Upper lobe of left lung (tissue), 6 donors: ENCODE data around the gene DYRK3. TPM values are rescaled to one million over a fixed set of nuclear protein-coding genes. Genes with fewer than 3 reads are reported as not detected.

Source experiments
- ATAC-seq, 2 donors: fragments of 200-7000 bp; cut with Tn5 transposase; one replicate each; pipeline ENCODE4 v1.9.1; 2022; ENCODE audit warnings: mild to moderate bottlenecking in 2 of 2, moderate library complexity in 2 of 2; ENCODE audit not compliant: low FRiP score in 2 of 2
- DNase-seq, 2 donors: peaks; one replicate each; pipeline ENCODE4 v3.0.0-alpha.2; 2019 to 2020
- H3K27ac ChIP-seq, 4 donors: fragments of 200-600 bp; sonication (generic); one replicate each; pipeline ENCODE4 v1.5.1; 2016 to 2019
- H3K27me3 ChIP-seq, 4 donors: fragments of 200-600 bp; sonication (generic); one replicate each; pipeline ENCODE4 v1.5.1; 2017 to 2019
- H3K36me3 ChIP-seq, 4 donors: fragments of 200-600 bp; sonication (generic); one replicate each; pipeline ENCODE4 v1.5.1; 2016 to 2019
- H3K4me1 ChIP-seq, 4 donors: fragments of 200-600 bp; sonication (generic); one replicate each; pipeline ENCODE4 v1.5.1; 2018 to 2019
- H3K4me3 ChIP-seq, 4 donors: fragments of 200-600 bp; sonication (generic); one replicate each; pipeline ENCODE4 v1.5.1; 2017 to 2019; ENCODE audit warnings: mild to moderate bottlenecking in 2 of 4, moderate library complexity in 1 of 4
- H3K9me3 ChIP-seq, 4 donors: fragments of 200-600 bp; sonication (generic); one replicate each; pipeline ENCODE4 v1.5.1; 2018 to 2019
- CTCF ChIP-seq, 6 experiments: fragments of 450-650 bp in 4 of 6; fragments of 200-600 bp in 2 of 6; sonication (generic) in 2 of 6; IDR thresholded peaks; one replicate each; pipeline ENCODE4 v1.5.1; 2016 to 2019; ENCODE audit warnings: antibody characterized with exemption in 6 of 6
- EP300 ChIP-seq, 4 donors: sonication (generic); formaldehyde crosslinking; IDR thresholded peaks; one replicate each; pipeline ENCODE4 v1.5.1; 2017; ENCODE audit warnings: antibody characterized with exemption in 4 of 4, control low read depth in 2 of 4
- POLR2A ChIP-seq, 4 donors: fragments of 450-650 bp; IDR thresholded peaks; one replicate each; pipeline ENCODE4 v1.5.1; 2016 to 2017; ENCODE audit warnings: antibody characterized with exemption in 4 of 4, mild to moderate bottlenecking in 2 of 4
- POLR2AphosphoS5 ChIP-seq, 2 donors: sonication (generic); formaldehyde crosslinking; IDR thresholded peaks; one replicate each; pipeline ENCODE4 v1.5.1; 2017; ENCODE audit warnings: antibody characterized with exemption in 2 of 2
- WGBS, 2 donors: methylation state at CpG; one replicate each; pipeline ENCODE4 v1.1.5; 2017 to 2018; 5-methylcytosine and 5-hydroxymethylcytosine counted together
- total RNA-seq, 6 donors: library from RNA; depleted of rRNA in 4 of 6; stranded (reverse); fragments of >200 nt in 4 of 6; gene quantifications; one replicate each; pipeline versions ENCODE4 v1.1.0 to v1.2.1, GENCODE V29; 2016 to 2021
- donor health status: DM: no; HTN: no; CAD: no; lungs with moderate emphysema.
- donor health status: DM: no; HTN: yes; CAD: no; lungs with severe emphysema.

Gene DYRK3
- total RNA-seq, 6 donors from 2014 or later = 4.1 to 20.7 (median 7.0) TPM

- no peaks in the 10 kb centered on the region for H3K27me3 ChIP-seq
- 86 to 90% methylated on average over 11 of the region's 11 CpGs for WGBS, 2 donors
- H3K4me3 ChIP-seq = no peak overlapping the region
- no peaks in the 10 kb centered on the region for H3K36me3 ChIP-seq
- DNase-seq (no peak), ATAC-seq (no peak)
- H3K27ac ChIP-seq = no peak overlapping the region
- peaks cover 13 to 26% (median 21%) of the 10 kb centered on the region in 4 donors for H3K4me1 ChIP-seq
- TF ChIP-seq EP300 (IDR thresholded peaks at IDR 0.05) (no peak), POLR2A (IDR thresholded peaks at IDR 0.05) (no peak), CTCF (IDR thresholded peaks at IDR 0.05) (no peak), POLR2AphosphoS5 (IDR thresholded peaks at IDR 0.05) (no peak)
- H3K9me3 ChIP-seq = no peaks in the 10 kb centered on the region
Observed at GRCh38 chr1:206661161-206661820, 26.0 kb downstream of the DYRK3 start.

GRCh38 chr1:206662396-206663092 lies 27.2 kb downstream of the DYRK3 start:
- no peaks in the 10 kb centered on the region for H3K27me3 ChIP-seq
- WGBS, 2 donors = 64% methylated on average over 3 of the region's 3 CpGs
- peak in 3 of 4 donors; percentile 11 to 88 (median 49) for TF ChIP-seq EP300 (IDR thresholded peaks at IDR 0.05)
- no peak for TF ChIP-seq CTCF (IDR thresholded peaks at IDR 0.05)
- peak in 1 of 2 donors; percentile 33 for TF ChIP-seq POLR2AphosphoS5 (IDR thresholded peaks at IDR 0.05)
- ATAC-seq (no peak), DNase-seq (no peak)
- peaks cover 13 to 26% (median 21%) of the 10 kb centered on the region in 4 donors for H3K4me1 ChIP-seq
- peak overlapping the region in 2 of 4 donors; percentile 44 to 56 for H3K27ac ChIP-seq
- H3K36me3 ChIP-seq = no peaks in the 10 kb centered on the region
- no peaks in the 10 kb centered on the region for H3K9me3 ChIP-seq
- no peak overlapping the region for H3K4me3 ChIP-seq

GRCh38 chr1:206663362-206663761 lies 28.0 kb downstream of the DYRK3 start:
- Histone ChIP-seq H3K36me3 (no peaks in the 10 kb centered on the region), H3K9me3 (no peaks in the 10 kb centered on the region), H3K27ac (peak overlapping the region in 1 of 4 donors; percentile 44), H3K27me3 (no peaks in the 10 kb centered on the region), H3K4me3 (peak overlapping the region in 1 of 4 donors; percentile 22), H3K4me1 (peaks cover 13 to 21% (median 18%) of the 10 kb centered on the region in 4 donors)
- TF ChIP-seq CTCF (IDR thresholded peaks at IDR 0.05) (no peak), POLR2A (IDR thresholded peaks at IDR 0.05) (no peak), EP300 (IDR thresholded peaks at IDR 0.05) (no peak), POLR2AphosphoS5 (IDR thresholded peaks at IDR 0.05) (no peak)
- 32 to 40% methylated on average over 5 of the region's 5 CpGs for WGBS, 2 donors
- ATAC-seq = no peak
- DNase-seq = no peak

DNA sequence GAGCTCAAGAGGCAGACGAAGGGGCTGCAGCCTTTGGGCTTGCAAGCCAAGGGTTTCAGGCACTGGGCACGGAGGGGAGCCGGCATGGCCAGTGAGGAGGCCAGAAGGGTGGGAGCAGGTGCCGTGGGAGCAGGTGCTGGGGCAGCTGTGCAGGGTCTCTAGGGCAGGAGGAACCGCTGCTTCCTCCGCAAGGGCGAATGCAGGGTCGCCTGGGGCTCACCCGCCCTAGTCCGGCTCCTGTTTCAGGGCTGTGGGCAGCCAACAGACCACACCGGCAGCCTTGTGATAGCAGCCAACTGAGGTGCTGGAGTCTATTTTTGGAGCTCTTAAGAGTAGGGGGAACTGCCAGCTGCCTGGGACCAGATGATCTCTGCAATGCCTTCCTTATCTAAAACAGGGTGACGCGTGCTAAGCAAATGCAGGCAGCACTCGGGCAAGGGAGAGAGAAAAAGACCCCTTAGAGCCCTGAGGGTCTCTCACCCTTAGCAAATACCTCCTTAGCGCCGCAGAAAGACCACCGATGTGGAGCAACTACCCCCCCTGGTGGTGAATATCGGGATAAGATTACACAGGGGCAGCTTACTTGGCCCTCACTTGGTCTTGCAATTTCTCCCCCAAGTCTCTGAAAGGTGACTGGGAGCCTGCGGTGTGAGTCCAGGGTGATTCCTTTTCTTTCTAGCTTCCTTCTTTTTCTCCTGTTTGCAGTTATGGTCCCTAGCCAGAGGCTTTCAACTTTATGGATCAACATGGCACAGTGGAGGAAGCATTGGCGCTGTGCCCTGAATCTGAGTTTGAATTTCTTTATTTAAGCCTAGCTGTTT lies 28.7 kb downstream of the DYRK3 start:
- peak; percentile 57 to 77 for DNase-seq
- Histone ChIP-seq H3K9me3 (no peaks in the 10 kb centered on the region), H3K27ac (peak overlapping the region in 1 of 4 donors; percentile 44), H3K4me3 (peak overlapping the region in 3 of 4 donors; percentile 7 to 24 (median 22)), H3K36me3 (no peaks in the 10 kb centered on the region), H3K27me3 (no peaks in the 10 kb centered on the region), H3K4me1 (peaks cover 10 to 21% (median 16%) of the 10 kb centered on the region in 4 donors)
- WGBS, 2 donors = 10 to 12% methylated on average over 15 to 20 of the region's 20 CpGs
- TF ChIP-seq POLR2A (IDR thresholded peaks at IDR 0.05) (no peak), POLR2AphosphoS5 (IDR thresholded peaks at IDR 0.05) (no peak), CTCF (IDR thresholded peaks at IDR 0.05) (peak; percentile 79 to 87 (median 83)), EP300 (IDR thresholded peaks at IDR 0.05) (no peak)
- ATAC-seq = peak; percentile 72 to 87
